Measurements from ENCODE around the gene TCFL5. TPM values are rescaled to one million over a fixed set of nuclear protein-coding genes. Genes with fewer than 3 reads are reported as not detected.

TCFL5 gene
- total and polyA plus RNA-seq, 10 donors: 4.1 to 8.8 (median 6.3) TPM

- TF ChIP-seq POLR2AphosphoS5 (IDR thresholded peaks at IDR 0.05) (no peak), POLR2A (IDR thresholded peaks at IDR 0.05) (no peak)
- intact Hi-C loops (cut with DNase I; ENCODE audit: low total_unique reads): no loop called here
- WGBS, 5 donors: 62 to 90% (median 74%) methylated on average over 6 to 22 of the region's 22 CpGs
- Histone ChIP-seq H3K9me3 (no peaks in the 10 kb centered on the region), H3K36me3 (no peaks in the 10 kb centered on the region), H3K27me3 (replicated peaks in 1 of 7) (peaks cover 0 to 48% (median 0%) of the 10 kb centered on the region in 7 donors), H3K4me3 (peak overlapping the region in 2 of 8 donors; percentile 49 to 72), H3K4me1 (peaks cover 0 to 24% (median 15%) of the 10 kb centered on the region in 6 donors), H3K27ac (peak overlapping the region in 2 of 8 donors; percentile 63 to 76)
- DNase-seq: no peak
These were observed 36.2 kb downstream of the TCFL5 start for GRCh38 chr20:62825333-62825985.

GRCh38 chr20:62824476-62825332 is 36.9 kb downstream of the TCFL5 start:
- intact Hi-C loops (cut with DNase I; ENCODE audit: low total_unique reads): no loop called here
- H3K4me1 ChIP-seq: peaks cover 0 to 24% (median 15%) of the 10 kb centered on the region in 6 donors
- no peaks in the 10 kb centered on the region for H3K36me3 ChIP-seq
- 18 to 48% (median 28%) methylated on average over 20 to 35 of the region's 36 CpGs for WGBS, 5 donors
- H3K4me3 ChIP-seq: peak overlapping the region in 3 of 8 donors; percentile 15 to 72 (median 49)
- peak in 1 of 3 donors; percentile 59 for TF ChIP-seq POLR2AphosphoS5 (IDR thresholded peaks at IDR 0.05)
- no peak for TF ChIP-seq CTCF (IDR thresholded peaks at IDR 0.05 in 8 of 11, conservative IDR thresholded peaks at IDR 0.05 in 3 of 11)
- TF ChIP-seq POLR2A (IDR thresholded peaks at IDR 0.05): no peak
- DNase-seq: no peak
- H3K27ac ChIP-seq: peak overlapping the region in 3 of 8 donors; percentile 32 to 76 (median 63)
- H3K9me3 ChIP-seq: no peaks in the 10 kb centered on the region
- H3K27me3 ChIP-seq (replicated peaks in 1 of 7): peaks cover 0 to 56% (median 6%) of the 10 kb centered on the region in 7 donors

GRCh38 chr20:62823688-62824475 is 37.7 kb downstream of the TCFL5 start:
- intact Hi-C loops (cut with DNase I; ENCODE audit: low total_unique reads): no loop called here
- 86 to 91% (median 89%) methylated on average over 11 to 38 of the region's 38 CpGs for WGBS, 5 donors
- Histone ChIP-seq H3K36me3 (no peaks in the 10 kb centered on the region), H3K27me3 (replicated peaks in 1 of 7) (peaks cover 0 to 64% (median 15%) of the 10 kb centered on the region in 7 donors), H3K9me3 (no peaks in the 10 kb centered on the region), H3K4me1 (peaks cover 0 to 31% (median 19%) of the 10 kb centered on the region in 6 donors), H3K4me3 (peak overlapping the region in 2 of 8 donors; percentile 49 to 72), H3K27ac (no peak overlapping the region)
- no peak for DNase-seq
- TF ChIP-seq POLR2A (IDR thresholded peaks at IDR 0.05) (no peak), CTCF (IDR thresholded peaks at IDR 0.05 in 8 of 11, conservative IDR thresholded peaks at IDR 0.05 in 3 of 11) (no peak), POLR2AphosphoS5 (IDR thresholded peaks at IDR 0.05) (no peak)

All from spleen (tissue), 11 donors.